ENCODE data around the gene POFUT2.

POFUT2 gene

DNA sequence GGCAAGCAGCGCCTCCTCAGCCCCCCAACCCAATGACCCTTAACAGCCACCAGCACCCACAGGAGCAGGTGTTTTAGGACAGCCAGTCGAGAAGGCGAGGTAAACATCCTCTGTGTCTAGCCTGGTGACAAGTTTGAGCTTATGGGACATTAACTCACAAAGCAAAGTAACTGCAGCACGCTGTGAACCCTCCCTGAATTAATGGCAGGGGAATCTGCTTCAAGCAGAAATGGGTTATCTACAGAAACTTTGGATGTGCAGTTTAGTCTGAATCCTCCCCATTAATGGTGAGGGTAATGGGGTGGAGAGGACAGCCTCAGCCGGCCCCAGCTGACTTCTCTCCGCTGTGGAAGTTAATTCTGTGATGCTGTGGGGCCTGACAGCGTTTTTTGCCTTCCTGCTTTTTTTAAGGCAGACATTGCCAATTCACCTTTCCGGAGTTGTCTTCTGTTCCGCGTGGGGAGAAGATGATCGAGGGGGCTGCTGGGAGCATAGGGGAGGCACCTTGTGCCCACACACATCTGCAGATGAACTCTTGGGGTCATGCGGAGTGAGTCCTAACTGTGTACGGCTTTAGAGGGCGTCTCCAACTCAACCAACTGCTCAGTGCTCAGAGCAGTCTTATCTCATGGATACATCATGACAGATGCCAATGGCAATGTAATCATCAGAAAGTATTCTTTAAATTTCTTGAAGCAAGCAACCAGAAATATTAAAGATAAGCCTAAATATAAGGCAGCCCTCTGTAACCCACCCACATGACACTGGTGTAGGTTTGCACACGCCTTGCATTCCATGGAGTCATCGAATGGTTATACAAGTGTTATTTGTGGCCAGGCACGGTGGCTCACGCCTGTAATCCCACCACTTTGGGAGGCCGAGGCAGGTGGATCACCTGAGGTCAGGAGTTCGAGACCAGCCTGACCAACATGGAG, 41.0 kb downstream of the POFUT2 start:
- DNase-seq: no peak

DNA sequence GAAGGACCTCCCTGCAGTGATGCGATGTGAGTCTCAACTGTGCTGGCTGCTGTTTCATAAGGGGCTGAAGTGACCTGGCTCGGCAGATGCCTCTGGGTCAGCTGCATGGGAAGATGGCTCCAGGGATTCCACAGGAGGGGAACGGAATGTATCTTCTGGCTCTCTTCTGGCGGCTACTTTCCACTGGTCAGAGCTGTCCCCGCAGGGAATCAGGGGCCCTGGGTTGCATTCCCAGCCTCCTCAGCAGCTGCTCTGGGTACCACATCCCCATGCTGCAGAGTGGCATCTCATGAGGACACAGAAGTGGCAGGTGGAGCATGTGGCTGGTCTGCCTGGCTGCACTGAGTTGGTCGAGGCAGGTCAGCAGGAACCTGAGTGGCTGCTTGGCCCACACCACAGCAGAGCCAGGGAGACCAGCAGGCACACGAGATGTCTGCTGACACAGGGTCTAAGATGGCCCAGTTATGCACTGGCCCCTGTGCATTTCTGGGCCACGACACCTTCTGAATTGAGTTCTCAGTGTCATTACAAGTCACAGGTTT, 42.8 kb downstream of the POFUT2 start:
- DNase-seq: no peak

DNA sequence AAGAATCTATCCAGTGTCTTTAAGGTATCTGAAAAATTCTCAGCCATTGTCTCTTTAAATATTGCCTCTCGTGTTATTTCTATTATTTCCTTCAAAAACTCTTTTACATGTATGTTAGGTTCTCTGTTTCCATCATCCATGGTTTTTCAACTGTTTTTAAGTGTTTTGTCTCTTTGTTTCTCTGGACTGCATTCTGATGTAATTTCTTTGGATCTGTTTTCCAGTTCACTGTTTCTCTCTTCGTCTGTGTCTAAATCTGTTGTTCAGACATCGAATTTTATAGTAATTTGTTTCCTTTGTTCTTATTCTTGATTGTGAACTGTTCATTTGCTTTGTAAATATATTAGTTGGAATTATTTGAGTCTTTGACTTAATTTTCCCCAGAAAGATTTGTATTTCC, 44.1 kb downstream of the POFUT2 start:
- DNase-seq: no peak

DNA sequence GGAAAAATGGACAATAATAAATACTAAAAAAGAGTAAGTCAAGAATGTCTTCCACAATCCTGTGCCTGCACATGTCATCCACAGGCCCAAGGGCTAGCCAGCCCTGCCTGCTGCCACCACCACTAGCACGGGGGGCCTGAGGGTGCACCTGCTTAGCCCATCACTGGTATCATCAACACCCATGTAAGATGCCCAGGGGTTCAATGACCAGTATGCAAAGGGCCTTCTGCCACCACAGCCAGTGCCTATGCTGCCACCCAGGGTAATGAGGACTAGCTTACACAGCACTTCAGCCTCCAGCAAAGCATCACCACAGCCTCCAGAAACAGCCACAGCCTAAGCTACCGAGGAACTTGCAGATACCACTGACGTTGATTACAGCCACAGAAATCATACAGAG, 46.3 kb downstream of the POFUT2 start:
- no peak for DNase-seq

DNA sequence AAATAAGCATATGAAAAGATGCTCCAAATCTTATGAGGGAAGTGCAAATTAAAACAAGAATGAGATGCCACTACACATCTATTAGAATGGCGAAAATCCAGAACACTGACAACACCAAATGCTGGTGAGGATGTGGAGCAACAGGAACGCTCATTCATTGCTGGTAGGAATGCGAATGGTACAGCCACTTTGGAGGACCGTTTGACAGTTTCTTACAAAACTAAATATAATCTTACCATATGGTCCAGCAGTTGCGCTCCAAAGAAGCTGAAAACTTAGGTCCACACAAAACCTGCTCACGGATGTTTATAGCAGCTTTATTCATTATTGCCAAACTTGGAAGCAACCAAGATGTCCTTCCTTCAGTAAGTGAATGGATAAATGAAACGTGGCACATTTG, 50.3 kb downstream of the POFUT2 start:
- no peak for DNase-seq

DNA sequence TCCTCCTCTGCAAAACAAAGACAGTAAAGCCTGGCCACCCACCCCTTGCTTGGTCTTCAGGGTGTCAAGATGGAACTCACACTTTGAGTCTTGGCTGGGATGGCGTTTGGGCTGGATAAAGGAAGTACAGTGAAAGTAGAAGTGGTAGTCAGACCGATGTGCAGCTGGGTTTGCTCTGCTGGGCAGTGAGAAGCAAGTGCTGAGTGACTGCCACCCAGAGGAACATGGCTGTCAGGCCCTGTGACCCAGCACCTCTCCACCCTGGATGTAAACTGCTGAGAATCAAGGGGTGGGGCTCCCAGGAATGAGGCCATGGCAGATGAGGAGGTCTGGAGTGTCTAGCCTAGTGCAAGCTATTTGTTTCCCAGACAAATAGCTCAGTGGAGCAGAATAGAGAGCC, 51.2 kb downstream of the POFUT2 start:
- no peak for DNase-seq

DNA sequence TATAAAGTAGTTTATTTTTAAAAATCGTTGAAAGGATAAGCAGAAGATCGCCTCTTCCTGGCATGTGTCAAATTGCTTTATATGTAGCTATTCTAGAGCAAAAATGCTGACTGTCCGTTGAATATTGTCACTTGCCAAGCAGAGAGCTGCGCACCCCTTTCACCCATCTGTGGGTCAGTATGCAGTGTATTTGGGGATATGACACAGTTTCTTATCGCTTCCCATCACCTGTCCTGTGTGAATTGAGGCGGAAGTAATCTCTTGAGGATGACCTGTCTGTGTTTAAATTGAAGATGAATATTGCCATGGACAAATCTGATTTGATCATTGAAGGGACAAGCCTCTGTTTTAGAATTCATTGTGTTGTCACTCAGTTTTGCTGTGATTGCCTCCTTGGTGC, 52.2 kb downstream of the POFUT2 start:
- no peak for DNase-seq

DNA sequence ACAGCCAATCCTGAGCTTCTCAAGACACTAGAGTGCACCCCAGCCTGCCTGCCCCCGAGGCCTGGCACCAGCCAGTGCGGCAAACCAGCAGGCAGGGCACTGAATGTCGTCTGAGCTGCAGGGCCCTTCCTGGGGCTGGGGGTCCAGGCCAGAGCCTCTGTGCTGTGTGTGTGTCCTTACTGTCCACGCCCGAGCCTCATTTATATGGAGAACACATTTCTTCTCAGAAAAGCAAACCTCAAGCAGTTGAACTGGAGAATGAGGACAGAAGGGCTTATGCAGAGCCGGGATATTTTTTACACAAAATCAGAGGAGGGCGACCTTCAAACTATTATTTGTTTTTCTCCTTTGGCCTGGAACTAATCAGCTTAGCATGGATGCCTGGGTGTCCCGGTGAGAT, 52.7 kb downstream of the POFUT2 start:
- no peak for DNase-seq

DNA sequence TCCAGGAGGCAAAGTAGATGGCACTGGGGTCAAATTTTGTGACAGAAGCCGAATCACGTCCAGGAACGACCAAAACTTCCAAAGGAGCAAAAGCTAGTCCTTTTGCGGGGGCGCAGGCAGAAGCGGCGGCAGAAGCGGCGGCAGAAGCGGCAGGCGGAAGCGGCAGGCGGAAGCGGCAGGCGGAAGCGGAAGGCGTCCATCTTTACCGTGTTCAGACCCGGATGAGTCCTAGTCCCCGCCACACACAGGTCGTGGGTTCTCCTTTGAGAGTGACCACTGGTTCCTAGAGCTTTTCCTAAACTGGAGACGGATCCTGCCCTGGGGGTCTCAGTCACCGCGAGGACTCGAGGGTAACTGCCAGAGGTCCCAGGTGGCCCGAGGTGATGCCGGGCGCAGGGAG, 53.6 kb downstream of the POFUT2 start:
- DNase-seq: no peak

DNA sequence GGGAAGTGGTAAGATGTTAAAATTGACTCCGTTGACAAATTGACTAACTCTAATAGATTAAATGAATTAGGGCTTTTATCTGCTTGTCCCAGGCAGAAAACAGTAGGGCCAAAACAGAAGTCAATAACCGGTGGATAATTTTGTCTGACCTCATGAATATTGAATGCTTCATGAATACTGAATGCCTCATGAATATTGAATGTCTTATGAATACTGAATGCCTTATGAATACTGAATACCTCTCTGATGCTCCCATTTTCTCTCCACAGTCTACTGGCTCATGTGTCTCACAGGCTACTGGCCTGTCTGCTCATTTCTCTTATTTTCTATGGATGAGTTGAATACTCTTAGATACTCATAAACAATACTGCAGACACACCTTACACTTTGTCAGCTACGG, 56.0 kb downstream of the POFUT2 start:
- no peak for DNase-seq

DNA sequence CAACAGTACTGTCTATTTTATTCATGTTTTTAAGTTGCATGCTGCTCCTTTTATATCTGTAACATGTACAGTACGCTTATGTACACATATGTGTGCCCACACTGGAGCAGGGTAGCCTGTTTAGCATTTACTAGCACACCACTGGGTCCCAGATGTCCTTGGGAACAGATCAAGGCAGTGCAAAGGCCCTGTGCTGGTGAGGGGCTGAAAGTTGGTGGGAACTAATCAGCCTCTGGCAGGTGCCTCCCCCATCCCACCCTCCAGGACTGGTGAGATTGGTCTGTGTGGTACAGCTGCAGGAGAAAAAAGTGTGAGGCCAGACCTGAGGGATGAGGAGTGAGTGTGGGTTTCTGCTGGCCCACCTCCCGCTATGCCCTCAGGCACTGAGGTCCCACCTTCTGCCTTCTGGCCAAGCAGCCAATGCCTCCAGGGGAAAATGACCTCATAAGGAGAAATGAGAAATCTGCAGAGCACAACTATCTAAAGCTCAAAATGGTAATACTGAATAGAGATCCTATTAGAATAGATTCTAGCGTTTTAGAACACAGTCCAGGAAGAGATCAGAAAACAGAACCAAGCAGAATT, 58.9 kb downstream of the POFUT2 start:
- DNase-seq: no peak

DNA sequence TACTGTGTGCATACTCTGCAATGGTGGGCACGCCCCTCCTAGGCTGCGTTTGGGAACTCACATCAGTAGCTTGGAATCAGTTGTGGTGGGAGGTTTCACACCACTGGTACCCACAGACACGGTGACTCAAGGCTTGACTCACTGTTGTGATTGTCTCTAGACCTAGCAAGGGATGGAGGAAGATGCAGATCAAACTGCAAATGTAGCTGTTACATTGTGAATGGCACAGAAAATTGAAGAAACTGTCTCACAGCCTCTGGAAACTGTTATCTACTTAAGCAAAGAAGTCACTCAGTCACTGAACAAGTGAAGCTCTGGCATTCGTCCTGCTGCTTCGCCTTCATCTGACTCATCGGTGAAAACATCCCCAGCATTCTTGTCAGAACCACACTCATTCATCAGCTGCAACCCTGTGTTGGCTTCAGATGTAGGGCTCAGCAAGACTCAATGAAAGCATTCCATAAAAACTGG, 59.5 kb downstream of the POFUT2 start:
- no peak for DNase-seq

DNA sequence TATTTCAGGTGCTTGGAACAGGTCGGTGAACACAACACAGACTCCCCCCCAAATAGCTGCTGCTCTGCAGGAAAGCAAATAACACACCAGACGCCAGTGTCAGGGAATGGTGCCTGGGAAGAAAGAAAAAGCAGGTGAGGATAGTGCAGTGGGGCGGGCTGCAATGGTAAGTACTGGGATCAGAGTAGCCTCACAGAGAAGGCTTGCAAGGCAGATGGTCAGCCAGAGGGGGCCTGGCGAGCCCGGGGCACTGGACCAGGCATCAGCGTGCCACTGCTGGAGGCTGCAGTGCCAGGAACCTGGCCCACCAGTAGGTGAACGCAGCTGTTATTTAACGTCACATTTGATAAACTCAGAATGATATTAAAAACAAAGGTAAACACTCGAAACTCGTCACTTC, 60.0 kb downstream of the POFUT2 start:
- no peak for DNase-seq

DNA sequence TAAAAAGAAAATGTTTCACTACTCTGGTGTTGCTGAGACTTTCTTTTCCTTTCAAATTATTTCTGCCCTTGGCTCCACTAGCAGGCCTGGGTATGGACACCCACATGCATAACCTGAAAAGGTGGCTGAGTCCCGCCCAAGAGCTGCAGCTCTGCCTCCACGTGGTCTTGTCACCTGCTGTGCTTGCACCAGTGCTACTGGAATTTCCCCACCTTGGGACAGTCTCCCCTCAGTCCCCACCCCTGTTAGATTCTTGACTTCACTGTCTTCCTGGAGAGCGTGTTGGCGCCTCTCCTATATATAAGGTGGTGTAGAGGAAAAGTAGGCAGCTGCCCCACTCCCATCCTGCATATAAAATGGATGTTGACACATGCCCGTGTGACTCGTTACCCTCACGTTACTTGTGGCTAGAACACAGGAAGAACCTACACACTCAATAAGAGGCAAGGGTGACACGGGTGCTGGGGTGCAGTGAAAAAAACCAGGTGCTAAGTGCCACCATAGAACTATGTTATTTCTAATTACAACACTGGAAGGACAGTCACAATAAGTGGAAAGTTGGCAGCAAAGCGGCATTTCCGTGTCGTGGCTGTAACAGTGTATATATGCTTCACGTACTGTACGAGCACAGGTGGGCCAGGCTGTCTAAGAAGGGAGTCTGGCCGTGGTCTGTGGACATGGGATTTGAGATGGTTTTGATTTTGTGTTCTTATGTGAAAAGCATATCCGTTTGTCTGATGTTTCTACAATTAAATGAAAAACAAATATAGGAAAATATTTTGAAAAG, 61.0 kb downstream of the POFUT2 start:
- DNase-seq: no peak

DNA sequence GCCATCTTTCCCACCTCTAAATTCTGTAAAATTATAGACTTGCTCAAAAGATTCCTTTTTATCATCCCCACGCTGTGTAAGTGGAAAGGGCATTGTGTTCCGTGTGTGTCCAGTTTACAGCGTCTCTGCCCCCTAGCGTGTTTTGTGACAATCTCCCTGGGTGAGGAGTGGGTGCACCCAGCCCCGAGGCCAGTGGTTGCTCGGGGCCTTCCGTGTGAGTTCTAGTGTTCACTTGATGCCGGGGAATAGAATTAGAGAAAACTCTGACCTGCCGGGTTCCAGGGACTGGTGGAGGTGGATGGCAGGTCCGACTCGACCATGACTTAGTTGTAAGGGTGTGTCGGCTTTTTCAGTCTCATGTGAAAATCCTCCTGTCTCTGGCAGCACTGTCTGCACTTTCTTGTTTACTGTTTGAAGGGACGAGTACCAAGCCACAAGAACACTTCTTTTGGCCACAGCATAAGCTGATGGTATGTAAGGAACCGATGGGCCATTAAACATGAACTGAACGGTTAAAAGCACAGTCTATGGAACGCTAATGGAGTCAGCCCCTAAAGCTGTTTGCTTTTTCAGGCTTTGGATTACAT, 61.9 kb downstream of the POFUT2 start:
- no peak for DNase-seq

DNA sequence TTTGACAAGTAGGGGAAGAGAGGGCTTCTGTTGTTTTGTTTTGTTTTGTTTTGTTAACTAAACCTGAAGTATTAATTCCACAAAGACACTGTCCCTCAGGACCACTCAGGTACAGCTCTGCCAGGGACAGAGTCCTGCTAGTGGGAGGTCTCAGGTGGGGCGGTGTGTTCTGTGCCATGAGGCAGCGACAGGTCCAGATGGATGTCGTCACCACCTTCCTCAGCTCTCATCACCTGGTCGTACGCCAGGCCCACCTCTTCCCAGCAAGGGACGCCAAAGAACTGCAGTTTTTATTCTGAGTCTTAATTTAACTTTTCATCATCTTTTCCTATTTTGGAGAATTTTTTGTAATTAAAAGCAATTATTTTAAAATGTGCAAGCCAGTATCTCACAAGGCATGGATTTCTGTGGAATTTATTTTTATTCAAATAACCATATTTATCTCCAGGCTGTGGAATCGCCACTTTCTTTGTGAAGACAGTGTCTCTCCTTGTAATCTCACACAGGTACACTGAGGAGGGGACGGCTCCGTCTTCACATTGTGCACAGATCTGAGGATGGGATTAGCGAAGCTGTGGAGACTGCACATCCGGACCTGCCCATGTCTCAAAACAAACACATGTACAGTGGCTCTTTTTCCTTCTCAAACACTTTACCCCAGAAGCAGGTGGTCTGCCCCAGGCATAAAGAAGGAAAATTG, 62.5 kb downstream of the POFUT2 start:
- DNase-seq: no peak

DNA sequence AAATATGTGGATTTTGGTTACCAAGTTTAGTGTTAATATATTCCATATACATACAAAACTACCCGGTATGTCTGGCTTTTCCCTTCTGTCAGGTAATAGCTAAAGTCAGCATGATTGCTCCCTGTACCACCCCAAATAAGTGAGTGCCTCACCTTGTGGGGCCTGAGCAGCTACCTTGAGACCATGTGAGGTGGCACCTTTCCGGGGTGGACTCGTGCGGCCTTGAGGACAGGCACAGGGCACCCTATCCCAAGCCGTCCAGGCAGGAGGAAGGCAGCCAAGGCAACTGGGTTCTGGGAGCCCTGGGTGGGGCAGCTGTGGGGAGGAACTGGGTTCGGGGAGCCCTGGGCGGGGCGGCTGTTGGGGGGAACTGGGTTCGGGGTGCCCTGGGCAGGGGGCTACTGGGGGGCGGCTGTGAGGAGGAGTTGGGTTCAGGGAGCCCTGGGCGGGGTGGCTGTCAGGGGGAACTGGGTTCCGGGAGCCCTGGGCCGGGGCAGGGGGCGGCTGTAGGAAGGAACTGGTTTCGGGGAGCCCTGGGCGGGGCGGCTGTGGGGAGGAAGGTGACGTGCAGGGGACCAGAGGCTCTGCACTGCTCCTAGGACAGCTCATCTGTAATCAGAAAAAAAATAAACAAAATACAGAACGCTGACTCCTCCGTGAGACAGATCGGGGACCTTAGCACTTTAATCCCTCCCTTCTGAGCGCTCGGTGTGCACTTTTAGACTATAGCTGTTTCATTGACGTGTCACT, 63.3 kb downstream of the POFUT2 start:
- peak; percentile 44 for DNase-seq

DNA sequence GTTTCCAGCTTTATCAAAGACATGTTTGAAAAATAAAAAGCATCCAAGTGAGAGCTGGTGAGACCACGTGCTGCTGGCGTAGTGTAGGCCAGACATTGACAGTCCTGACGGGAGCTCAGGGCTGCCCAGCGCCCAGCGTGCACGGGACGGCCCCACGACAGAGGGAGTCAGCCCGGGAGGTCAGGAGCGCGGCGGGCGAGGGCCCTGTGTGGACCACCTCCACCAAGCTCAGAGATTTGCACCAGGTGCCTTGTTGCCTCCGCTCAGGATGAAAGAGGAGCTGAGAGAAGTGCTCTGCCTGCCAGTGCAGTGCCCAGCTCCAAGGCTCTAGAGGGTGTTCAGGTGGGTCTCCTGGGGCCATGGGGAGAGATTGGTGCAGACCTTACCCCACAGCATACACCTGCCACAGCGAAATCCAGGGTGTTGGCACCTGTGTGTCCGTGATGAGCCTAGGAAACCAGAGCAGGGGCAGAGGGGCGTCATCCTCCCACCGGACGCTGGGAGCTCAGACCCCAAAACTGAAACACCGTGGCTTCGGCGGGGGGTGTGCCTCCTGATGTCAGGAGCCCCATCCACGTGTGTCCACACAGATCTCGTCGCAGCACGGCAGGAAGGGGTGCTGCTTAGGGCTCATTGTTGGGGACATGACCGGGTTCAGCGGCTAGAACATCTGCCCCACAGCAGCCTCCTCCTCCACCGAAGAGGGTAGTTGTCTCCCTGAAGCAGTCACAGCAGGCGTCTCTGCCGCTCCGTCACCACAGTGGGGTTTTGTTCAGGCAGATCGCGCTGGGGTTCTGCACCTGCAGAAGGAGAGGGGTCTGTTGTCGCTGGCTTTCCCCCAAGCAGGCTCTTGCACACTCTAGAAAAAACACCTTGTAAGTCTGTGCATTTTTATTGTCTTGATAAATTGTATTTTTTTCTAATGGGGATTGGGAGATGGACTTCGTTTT, 64.2 kb downstream of the POFUT2 start:
- DNase-seq: no peak

DNA sequence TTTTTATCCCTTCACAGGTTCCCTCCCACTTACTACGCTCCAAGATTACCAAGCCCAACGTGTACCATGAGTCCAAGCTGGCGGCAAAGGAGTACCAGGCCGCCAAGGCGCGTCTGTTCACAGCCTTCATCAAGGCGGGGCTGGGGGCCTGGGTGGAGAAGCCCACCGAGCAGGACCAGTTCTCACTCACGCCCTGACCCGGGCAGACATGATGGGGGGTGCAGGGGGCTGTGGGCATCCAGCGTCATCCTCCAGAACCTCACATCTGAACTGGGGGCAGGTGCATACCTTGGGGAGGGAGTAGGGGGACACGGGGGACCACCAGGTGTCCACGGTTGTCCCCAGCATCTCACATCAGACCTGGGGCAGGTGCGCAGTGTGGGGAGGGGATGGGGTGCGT, 65.7 kb downstream of the POFUT2 start:
- DNase-seq: no peak

Measured in activated gamma-delta T cell (primary cell).